Measurements from ENCODE around the gene ETDC. TPM values are rescaled to one million over a fixed set of nuclear protein-coding genes. Genes with fewer than 3 reads are reported as not detected.
"Not testable (repeated sequence)": the region's sequence is repeated elsewhere in the genome, so short reads cannot be mapped to it uniquely, and the experiment has no call there.

Gene ETDC
- total RNA-seq: not detected in 2 replicates

DNA sequence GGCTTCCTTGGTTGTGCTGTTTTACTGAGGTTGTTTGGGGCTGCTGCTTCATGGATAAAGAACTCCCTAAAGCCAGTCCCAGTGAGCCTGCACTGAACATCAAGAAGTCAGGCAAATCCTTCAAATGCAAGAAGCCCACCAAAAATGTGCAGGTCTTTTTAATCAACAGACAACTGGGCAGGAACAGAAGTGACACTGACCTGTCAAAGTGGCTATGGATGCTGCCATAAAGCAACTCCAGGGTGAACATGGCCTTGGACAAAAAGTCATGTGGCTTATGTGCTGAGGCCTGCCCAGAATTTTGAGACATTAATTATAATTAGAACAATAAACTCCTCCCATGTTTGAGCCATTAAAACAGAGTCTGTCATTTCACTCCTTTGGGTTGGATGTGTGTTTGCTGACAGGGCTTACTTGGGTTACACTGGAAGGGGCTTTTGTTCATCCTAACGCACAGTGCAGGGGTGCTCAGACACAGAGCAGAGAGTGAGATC is at the start of gene ETDC:
Gene ETDC, plus strand, starts transcription at position 51 of the 494 bp plus-strand sequence. Its CDS starts 0 bp downstream, at position 51.
- DNase-seq (ENCODE audit: extremely low read depth, low read depth, low spot score): no peak

DNA sequence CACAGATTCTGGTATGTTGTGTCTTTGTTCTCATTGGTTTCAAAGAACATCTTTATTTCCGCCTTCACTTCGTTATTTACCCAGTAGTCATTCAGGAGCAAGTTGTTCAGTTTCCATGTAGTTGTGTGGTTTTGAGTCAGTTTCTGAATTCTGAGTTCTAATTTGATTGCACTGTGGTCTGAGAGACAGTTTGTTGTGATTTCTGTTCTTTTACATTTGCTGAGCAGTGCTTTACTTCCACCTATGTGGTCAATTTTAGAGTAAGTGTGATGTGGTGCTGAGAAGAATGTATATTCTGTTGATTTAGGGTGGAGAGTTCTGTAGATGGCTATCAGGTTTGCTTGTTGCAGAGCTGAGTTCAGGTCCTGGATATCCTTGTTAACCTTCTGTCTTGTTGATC is 48.3 kb upstream of the ETDC start:
- not testable (repeated sequence) for DNase-seq (ENCODE audit: extremely low read depth, low read depth, low spot score)

DNA sequence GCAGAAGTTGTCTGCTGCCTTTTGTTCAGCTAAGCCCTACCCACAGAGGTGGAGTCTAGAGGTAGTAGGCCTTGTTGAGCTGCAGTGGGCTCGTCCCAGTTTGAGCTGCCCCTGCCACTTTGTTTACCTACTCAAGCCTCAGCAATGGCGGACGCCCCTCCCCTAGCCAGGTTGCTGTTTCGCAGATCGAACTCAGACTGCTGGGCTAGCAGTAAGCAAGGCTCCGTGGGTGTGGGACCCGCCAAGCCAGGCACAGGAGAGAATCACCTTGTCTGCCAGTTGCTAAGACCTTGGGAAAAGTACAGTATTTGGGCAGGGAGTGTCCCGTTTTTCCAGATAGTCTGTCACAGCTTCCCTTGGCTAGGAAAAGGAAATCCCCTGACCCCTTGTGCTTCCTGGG is 45.9 kb upstream of the ETDC start:
- DNase-seq (ENCODE audit: extremely low read depth, low read depth, low spot score): not testable (repeated sequence)

DNA sequence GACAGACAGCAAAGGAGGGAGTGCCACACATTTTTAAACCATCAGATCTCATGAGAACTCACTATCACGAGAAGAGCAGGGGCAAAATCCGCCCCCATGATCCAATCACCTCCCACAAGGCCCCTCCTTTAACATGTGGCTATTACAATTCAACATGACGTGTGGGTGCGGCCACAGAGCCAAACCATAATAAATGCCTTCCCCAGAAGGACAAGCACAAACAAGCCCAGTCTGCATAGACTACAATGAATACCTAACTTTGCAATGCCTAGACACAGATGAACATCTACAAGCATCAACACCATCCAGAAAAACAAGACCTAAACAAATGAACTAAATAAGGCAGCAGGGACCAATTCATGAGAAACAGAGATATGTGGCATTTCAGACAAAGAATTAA is 45.1 kb upstream of the ETDC start:
- DNase-seq (ENCODE audit: extremely low read depth, low read depth, low spot score): no peak

DNA sequence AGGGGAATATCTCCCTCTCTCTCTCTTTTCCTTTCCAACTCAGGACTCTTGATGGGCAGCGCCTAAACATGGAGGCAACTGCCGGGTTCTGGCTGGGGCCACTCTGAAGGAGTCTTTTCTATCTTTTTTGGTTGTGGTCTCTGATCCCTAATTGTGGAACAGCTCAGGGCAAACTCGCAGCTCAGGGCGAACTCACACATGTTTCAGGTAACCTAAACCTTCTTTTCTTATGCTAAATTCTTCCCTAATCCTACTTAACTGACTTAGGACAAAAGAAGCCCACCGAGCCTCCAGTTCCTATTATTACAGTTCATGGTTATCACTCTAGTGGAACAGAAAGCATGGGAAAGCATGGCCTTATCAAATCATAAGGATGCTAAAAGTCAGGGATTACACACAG is 36.1 kb upstream of the ETDC start:
- no peak for DNase-seq (ENCODE audit: extremely low read depth, low read depth, low spot score)

DNA sequence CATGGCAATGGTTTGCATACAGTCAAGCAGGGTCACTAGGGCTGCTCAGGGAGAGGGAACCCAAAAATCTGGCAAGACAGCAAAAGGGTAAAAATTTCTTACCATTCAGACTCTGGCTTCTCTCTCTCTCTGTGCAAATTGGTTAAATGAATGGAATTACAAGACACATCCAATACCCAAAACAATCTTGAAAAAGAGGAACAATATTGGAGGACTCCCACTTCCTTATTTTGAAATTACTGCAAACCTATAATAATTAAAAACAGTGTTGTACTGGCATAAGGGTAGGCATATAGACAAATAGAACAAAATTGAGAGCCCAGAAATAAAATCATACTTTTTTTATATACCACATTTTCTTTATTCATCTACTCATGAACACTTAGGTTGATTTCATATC is 33.3 kb upstream of the ETDC start:
- no peak for DNase-seq (ENCODE audit: extremely low read depth, low read depth, low spot score)

DNA sequence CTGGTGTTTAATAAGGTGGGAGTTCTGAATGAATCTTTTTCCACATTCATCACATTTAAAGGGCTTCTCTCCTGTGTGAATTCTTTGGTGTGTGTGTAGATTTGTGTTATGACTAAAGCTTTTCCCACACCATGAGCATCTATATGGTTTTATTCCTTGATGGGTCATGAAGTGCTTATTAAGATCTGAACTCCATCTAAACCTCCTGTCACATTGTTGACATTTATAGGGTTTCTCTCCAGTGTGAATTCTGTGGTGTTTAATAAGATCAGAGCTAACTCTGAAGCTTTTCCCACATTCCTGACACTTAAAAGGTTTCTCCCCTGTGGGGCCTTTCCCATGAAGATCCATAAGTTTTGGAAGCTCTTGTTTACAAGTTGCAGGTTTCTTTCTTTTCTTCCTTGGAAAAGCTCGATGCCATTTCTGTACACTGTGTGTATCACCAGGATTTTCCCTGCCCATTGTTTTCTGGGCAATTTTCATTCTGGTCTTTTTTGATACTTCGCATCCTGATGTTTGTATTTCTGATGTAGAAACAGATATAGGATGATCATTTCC is 21.9 kb upstream of the ETDC start:
- no peak for DNase-seq (ENCODE audit: extremely low read depth, low read depth, low spot score)

DNA sequence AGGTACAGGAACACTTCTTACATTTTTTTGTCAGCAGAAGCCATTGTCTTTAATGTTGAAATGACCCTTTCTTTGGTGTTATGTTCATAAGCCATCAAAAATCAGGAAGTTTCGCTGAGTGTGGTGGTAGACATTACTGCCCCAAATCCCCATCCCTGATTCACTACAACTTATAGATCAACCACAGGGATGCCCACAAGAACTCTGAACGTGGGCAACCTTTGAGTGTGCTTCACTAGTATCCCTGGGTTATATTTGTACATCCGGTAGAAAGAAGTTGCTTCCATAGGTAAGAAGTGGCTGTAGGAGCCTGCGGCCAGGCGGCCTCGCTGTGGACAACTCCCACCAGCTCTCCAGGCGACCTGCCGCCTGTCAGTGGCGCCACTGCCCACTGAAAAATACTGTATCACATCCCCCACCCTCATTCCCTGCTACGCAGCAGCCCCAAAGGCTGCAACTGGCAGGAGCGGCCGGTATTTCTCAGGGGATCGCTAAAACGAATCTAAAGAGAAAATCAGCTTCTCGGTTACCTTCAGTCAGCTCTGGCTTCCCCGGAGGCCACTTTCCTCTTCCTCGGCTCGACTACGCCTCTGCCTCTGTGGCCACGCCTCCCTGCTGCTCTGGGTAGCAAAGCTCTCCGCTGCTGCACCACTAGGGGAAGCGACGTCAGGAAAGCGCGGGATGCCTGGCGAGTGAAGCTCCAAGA is 13.9 kb upstream of the ETDC start:
- DNase-seq (ENCODE audit: extremely low read depth, low read depth, low spot score): no peak

DNA sequence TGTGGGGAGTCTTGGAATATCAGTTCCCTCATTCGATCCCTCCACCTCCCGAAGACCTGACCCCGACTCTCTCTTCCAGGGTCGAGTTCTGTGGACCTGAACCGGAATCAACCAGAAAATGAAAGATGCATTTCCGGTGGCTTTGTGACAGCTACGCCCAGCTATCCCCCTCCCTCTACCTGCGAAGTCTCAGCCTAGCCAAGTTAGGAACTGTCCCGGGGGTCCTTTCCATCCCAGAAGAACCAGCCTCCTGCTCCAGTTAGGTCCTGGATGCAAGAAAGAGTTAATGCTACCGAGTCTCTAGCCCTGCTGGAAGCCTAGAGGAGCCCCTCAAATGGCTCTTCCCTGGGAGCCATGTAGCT is 13.4 kb upstream of the ETDC start:
- no peak for DNase-seq (ENCODE audit: extremely low read depth, low read depth, low spot score)

DNA sequence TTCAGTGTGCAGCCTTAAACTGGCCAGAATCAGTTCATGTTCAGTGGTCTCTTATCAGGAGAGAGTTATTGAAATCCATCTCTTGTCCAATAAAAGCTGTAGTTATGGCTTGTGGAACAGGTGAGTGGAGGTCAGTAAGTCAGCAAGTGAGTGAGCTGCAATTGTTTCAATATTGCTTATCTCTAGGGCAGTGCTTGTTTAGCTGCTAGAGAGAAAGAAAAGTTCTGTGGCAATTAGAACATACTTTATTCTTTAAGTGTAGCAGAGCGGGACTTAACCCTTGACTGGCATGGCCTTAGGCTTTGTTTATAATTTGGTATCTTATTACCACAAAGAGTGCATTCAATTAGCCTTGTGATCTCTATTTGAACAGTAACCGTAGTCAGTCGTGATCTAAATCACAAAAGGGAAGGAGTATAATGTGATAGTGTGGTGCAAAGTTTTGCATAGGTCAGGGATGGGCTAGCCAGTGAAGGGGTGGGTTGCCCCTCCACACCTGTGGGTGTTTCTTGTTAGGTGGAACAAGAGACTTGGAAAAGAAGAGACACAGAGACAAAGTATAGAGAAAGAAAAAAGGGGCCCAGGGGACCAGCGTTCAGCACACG is 6.9 kb upstream of the ETDC start:
- no peak for DNase-seq (ENCODE audit: extremely low read depth, low read depth, low spot score)

DNA sequence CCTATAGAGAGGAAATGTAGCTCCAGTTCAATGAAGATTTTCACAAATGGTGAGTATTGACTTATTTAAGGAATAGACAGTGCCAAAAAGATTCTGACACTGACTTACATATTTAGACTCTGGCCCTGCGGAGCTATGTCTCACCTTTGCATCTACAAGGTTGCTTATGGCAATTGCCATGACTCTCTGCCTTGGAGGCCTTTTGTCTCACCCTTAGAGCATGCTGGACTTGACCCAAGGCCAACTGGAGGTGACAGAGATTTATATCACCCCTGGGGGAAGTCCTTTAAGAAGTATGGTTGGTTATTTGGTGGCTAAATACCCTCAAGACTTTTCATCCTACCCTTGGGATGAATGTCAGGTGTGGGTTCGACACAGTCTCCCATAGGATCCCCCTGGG is 4.5 kb upstream of the ETDC start:
- DNase-seq (ENCODE audit: extremely low read depth, low read depth, low spot score): no peak

DNA sequence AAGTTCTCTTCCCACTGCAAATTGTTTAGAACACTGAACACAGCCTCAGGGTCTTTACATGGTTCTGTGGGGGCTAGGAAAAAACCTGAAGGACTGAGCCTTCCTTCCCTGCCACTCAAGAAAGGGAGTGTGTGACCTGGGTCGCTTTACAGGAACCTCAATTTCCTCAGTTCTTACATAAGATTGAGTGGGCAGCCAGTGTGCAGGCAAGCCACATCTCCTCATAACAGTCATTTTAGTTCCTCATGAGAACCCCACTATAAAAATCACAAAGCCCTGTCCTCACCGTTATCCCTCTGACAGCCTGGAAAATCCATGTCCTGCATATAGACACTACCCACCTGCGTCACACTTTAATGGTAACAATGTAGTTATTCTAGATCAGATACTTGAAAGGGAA is 2.1 kb upstream of the ETDC start:
- no peak for DNase-seq (ENCODE audit: extremely low read depth, low read depth, low spot score)

DNA sequence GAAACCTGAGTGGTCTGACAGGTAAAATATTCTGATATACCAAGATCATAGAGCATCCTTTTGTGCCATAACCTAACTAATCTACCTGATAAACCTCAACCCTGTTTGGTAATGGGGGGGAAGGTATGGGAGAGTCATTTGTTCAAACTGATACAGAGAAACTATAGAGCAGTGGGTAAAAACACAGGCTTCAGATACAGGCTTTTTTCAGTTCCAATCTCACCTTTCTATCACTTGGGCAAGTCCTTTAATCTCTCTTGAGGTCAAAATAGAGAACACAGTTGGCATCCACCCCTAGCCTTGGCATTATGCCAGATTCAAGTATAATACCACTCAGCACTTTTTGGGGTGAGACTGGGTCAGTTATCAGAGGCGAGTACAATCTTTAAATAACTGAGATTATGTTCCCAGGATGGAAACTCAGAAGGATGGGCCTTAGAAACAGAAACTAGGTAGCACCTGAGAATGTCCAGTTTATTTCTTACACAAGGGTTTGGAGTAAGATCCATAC is 880 bp upstream of the ETDC start:
- DNase-seq (ENCODE audit: extremely low read depth, low read depth, low spot score): no peak

DNA sequence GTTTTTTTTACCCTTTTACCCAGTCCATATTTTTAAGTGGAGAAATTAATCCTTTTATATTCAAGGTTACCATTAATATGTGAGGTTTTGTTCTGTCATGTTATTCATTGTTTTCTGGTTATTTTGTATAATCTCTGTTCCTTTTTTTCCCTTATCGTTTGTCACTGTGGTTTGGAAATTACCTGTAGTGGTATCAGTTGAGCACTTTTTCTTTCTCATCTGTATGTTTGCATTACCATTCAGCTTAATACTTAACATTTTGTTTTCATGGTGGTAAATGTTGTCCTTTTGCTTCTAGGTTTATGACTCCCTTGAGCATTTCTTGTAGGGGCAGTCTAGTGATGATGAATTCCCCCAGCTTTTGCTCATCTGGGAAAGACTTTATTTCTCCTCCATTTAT is 6.6 kb downstream of the ETDC start:
- no peak for DNase-seq (ENCODE audit: extremely low read depth, low read depth, low spot score)

DNA sequence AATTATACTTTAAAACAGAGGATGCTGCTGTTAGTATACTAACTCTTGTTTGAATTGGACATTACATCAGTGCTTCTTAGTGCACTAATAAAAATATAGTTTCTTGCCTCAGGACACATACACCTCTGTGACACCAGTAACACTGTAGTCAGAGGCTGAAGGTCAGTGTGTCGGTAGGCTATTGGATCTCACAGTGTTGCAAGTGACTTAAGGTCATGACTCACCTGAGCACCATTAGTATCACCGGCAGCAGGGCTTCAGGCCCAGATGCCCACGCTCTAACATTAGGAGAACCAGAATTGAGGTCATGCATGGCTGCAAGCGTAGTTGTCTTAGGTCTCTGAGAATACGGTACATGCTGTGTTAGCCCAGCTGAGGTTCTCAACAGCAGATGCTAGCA is 15.2 kb downstream of the ETDC start:
- DNase-seq (ENCODE audit: extremely low read depth, low read depth, low spot score): no peak

DNA sequence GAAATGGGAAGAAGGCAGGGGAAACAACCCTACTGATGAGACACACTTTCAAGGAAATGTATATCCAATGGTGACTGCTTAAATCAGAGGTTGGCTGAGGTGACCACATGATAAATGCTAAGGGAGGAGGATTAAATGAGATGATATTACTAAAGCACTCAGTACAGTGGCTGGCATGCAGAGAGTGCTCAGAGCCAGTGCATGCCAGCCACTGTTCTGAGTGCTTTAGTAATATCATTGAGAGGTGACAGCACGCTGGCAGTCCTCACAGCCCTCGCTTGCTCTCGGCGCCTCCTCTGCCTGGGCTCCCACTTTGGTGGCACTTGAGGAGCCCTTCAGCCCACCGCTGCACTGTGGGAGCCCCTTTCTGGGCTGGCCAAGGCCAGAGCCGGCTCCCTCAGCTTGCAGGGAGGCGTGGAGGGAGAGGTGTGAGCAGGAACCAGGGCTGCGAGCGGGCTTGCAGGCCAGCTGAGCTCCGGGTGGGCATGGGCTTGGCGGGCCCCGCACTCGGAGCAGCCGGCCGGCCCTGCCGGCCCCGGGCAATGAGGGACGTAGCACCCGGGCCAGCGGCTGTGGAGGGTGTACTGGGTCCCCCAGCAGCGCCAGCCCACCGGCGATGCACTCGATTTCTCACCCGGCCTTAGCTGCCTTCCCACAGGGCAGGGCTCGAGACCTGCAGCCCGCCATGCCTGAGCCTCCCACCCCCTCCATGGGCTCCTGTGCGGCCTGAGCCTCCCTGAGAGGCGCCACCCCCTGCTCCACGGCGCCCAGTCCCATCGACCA is 15.9 kb downstream of the ETDC start:
- not testable (repeated sequence) for DNase-seq (ENCODE audit: extremely low read depth, low read depth, low spot score)

DNA sequence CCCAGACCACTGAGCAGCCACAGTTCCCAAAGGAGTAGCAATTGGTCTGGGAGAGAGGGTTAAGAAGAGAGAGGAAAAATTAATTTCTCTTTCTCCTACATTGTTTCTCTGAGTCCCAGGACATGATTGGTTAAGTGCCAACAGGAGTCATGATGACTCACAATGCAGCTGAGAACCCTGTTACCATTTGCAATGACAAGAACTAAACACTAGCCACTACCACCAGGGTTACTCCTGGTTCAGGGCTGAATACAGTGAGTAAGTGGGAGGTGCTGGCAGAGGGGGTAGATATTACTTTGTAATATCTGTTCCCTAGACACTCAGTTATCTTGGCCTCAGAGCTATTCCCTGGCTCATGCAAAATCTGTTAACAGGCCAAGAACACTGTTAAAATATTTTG is 18.0 kb downstream of the ETDC start:
- no peak for DNase-seq (ENCODE audit: extremely low read depth, low read depth, low spot score)

DNA sequence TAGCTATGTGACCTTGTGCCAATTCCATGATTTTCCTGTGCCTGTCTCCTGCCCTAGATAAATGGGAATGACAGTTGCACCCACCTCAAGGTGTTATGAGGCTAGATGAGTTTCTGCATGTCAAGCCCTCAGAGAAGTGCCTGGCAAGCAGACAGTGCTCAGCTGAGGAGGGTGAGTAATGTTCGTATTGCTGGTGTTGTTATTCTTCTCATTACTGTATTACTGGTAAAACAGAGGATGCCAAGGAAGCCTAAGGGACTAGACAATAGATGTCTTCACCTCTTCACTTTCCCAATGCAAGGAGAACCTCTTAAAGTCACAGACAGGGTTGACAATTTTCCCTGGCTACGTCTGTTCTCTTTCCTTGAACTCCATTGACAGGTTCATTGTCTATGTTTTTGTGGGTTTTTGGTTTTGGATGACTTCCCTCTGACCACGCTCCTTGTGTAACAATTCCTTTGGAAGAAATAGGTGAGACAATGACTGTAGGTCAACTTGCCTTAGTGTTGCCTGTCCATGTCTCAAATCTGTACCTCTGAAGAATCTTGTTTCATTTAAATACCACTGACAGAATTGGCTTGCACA is 19.2 kb downstream of the ETDC start:
- no peak for DNase-seq (ENCODE audit: extremely low read depth, low read depth, low spot score)

DNA sequence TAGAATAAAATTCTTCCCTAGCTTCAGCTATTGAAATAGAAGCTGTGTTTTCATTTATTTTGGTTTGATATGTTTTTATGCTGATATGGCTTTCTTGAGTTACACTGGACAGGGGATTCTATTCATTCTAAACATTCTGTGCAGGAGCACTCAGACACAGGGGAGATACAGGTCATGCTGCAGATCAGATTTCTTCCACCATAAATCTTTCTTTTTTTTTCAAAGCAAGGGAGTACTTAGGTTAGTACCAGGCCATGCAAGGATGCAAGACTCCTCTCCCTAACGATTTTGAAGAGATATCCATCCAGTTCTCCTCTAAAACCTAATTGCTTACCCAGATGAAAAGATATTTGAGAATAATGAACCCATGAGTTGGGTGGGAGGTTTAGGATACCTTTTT is 21.4 kb downstream of the ETDC start:
- DNase-seq (ENCODE audit: extremely low read depth, low read depth, low spot score): no peak

DNA sequence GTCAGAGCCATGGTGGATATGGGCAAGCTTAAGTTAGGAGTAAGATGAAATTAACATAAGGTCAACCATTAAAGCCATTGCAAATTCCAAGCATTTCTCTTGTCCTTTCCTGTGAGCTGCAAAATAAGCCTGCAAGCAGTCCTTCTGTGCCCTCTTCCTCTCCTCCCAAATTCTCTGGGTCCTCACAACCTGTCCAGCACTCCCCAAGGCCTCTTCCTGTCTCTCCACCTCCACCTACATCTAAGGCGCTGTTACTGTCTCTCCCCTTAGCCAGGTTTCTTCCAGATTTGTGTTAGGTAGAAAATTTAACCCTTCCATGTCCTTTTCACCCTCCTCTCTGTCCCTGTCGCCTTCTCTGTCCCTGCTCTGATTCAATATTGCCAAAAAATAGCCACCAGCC is 22.2 kb downstream of the ETDC start:
- no peak for DNase-seq (ENCODE audit: extremely low read depth, low read depth, low spot score)

DNA sequence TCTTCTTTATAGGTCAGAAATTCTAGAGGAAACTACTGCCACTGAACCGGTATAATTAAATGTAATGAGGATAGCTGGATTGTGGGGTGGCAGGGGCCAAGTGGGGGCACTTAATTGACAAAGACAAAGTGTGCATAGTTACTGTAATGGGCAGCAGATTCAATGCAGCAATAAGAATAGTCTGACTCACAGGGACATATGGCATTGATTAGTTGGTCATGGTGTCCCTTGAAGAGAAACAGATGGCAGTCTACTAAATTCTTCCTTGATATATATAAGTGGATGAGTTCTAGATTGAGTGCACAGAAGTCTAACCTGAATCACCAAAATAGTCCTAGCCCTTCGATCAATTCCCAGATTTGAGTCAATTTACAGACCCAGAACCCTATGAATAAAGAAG is 31.6 kb downstream of the ETDC start:
- no peak for DNase-seq (ENCODE audit: extremely low read depth, low read depth, low spot score)

Measured in glomerular endothelial cell (primary cell).